GM20000 (cell line): ENCODE data around the gene KCNK10.

ENCODE experiments used
- DNase-seq: peaks from one replicate; pipeline ENCODE4 v3.0.0; 2012; ENCODE audit warnings: low spot score
- CTCF ChIP-seq: IDR thresholded peaks from 2 replicates; pipeline ENCODE4 v1.5.1; 2012; ENCODE audit warnings: mild to moderate bottlenecking, control low read depth; ENCODE audit errors: extremely low read depth, missing control alignments

Gene KCNK10

DNA sequence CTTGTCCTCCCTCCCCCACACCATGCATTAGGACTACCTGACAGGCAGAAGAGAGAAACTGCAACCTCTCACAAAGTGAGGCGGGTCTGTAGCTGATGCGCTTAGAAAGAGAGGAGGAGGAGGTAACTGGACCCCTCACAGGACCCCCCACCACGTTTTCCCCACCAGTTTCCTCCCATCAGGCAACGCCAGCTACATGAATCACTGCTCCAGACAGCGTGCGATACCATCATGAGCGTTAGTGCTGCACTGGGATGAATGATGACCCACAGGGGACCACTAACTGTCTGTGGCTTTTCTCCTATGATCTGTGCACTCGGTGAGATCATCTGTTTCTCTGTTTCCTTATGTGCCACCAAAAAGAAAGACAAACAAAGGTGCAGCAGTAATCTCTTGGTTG is 77.7 kb downstream of the KCNK10 start:
- TF ChIP-seq CTCF = no peak
- no peak for DNase-seq

DNA sequence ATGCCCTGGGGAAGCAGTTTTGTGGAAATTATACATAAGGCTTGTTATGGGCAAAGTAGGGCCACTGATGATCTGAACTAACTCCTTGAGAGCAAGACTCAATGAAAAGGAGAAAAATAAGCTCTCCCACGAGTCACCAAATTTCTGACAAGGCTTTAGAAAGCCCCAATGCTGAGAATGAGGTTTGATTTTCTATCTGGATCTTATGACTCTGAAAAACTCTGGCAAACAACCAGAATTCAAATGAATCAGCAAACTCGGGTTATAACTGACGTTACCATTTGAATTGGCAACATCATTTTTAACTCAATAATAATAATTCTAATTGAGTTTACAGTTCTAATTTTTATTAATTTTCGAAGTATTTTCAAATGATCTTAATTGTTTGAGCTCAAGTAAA is 79.1 kb downstream of the KCNK10 start:
- no peak for TF ChIP-seq CTCF

GRCh38 chr14:88242446-88242845 is 80.6 kb downstream of the KCNK10 start:
- DNase-seq = no peak
- no peak for TF ChIP-seq CTCF

More for the DNA sequence above, 79.1 kb downstream of the KCNK10 start:
- DNase-seq = no peak

DNA sequence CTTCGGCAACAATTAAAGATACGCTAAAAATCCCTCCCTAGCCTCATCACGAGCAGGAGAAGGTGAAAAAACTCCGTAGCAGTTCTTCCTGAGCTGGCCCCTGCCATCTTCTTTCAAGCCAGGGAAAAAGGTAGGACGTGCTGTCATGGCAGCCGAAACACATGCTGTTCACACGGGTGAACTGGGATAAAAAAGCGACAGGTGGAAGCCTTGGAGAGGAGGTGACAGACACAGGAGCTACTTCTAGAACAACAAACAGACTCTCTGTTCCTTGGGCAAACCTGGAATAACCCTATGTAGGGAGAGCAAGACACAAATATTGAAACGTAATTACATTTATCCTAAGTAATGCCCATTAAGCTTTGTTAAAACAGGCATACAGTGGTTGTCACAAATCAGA is 81.3 kb downstream of the KCNK10 start:
- TF ChIP-seq CTCF = no peak
- no peak for DNase-seq

- DNase-seq = no peak
- no peak for TF ChIP-seq CTCF
These were observed 88.6 kb downstream of the KCNK10 start for GRCh38 chr14:88234442-88234841.

- DNase-seq = peak; percentile 20
- no peak for TF ChIP-seq CTCF
These were observed 89.2 kb downstream of the KCNK10 start for GRCh38 chr14:88233915-88234314.

DNA sequence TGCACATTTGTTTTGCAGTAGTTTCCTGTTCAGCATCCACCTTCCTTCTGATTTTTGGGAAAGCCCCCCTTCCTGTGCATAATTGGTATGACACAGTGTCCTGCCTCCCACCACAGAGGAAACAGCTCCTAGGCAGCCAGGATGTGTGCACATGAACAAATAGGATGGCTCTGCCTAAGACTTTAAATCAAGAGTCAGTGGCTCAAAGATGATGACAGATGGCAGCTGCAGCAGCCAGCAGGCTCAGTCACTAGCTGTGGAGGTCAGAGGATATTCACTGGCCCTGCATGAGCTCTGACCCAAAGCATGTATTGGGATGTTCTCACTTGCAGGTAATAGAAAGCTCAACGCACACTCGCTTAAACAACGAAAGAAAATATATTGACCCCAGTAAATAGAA is 90.3 kb downstream of the KCNK10 start:
- DNase-seq = no peak
- no peak for TF ChIP-seq CTCF
